Measurements from ENCODE around the gene OAT. TPM values are rescaled to one million over a fixed set of nuclear protein-coding genes. Genes with fewer than 3 reads are reported as not detected.

OAT gene
- total and polyA plus RNA-seq, 4 donors, result 26.2 to 75.3 (median 53.7) TPM

- H3K9ac ChIP-seq (ENCODE audit: insufficient read depth in 1 of 2, low read length in 2 of 2), result no peak overlapping the region
- H3K27me3 ChIP-seq (ENCODE audit: control insufficient read depth in 3 of 3, insufficient read depth in 3 of 3, low read length in 2 of 3), result peaks cover 0 to 6% (median 0%) of the 10 kb centered on the region in 3 donors
- DNase-seq, result no peak
- no peaks in the 10 kb centered on the region for H3K4me1 ChIP-seq (ENCODE audit: control insufficient read depth in 5 of 5, insufficient read depth in 5 of 5, low read length in 5 of 5)
- no peak overlapping the region for H3K27ac ChIP-seq (ENCODE audit: low read depth in 1 of 2, low read length in 1 of 2)
- 82 to 95% methylated on average over 3 of the region's 3 CpGs for WGBS, 2 donors
- ATAC-seq (ENCODE audit: insufficient read depth, low FRiP score), result no peak
- no peaks in the 10 kb centered on the region for H3K36me3 ChIP-seq (ENCODE audit: control insufficient read depth in 4 of 4, insufficient read depth in 4 of 4, low read length in 4 of 4)
- no peak for TF ChIP-seq CTCF (IDR thresholded peaks at IDR 0.05; ENCODE audit: control extremely low read depth, extremely low read depth)
- no peak overlapping the region for H3K4me3 ChIP-seq
- no peaks in the 10 kb centered on the region for H3K9me3 ChIP-seq (ENCODE audit: control insufficient read depth in 4 of 4, insufficient read depth in 3 of 4, low read length in 3 of 4)
Observed at GRCh38 chr10:124433461-124433860, 14.7 kb upstream of the OAT start.

- peaks cover 0 to 3% (median 2%) of the 10 kb centered on the region in 3 donors for H3K27me3 ChIP-seq (ENCODE audit: control insufficient read depth in 3 of 3, insufficient read depth in 3 of 3, low read length in 2 of 3)
- H3K9me3 ChIP-seq (ENCODE audit: control insufficient read depth in 4 of 4, insufficient read depth in 3 of 4, low read length in 3 of 4), result peaks cover 0 to 2% (median 0%) of the 10 kb centered on the region in 4 donors
- no peak for ATAC-seq (ENCODE audit: insufficient read depth, low FRiP score)
- no peak overlapping the region for H3K27ac ChIP-seq (ENCODE audit: low read depth in 1 of 2, low read length in 1 of 2)
- no peak for DNase-seq
- H3K9ac ChIP-seq (ENCODE audit: insufficient read depth in 1 of 2, low read length in 2 of 2), result no peak overlapping the region
- no peaks in the 10 kb centered on the region for H3K36me3 ChIP-seq (ENCODE audit: control insufficient read depth in 4 of 4, insufficient read depth in 4 of 4, low read length in 4 of 4)
- no peak overlapping the region for H3K4me3 ChIP-seq
- WGBS, 2 donors, result 80 to 90% methylated on average over 4 of the region's 4 CpGs
- TF ChIP-seq CTCF (IDR thresholded peaks at IDR 0.05; ENCODE audit: control extremely low read depth, extremely low read depth), result no peak
- H3K4me1 ChIP-seq (ENCODE audit: control insufficient read depth in 5 of 5, insufficient read depth in 5 of 5, low read length in 5 of 5), result peaks cover 0 to 1% (median 0%) of the 10 kb centered on the region in 5 donors
Observed at GRCh38 chr10:124430077-124430476, 11.4 kb upstream of the OAT start.

- Histone ChIP-seq H3K27me3 (ENCODE audit: control insufficient read depth in 3 of 3, insufficient read depth in 3 of 3, low read length in 2 of 3) (peaks cover 0 to 3% (median 2%) of the 10 kb centered on the region in 3 donors), H3K4me1 (ENCODE audit: control insufficient read depth in 5 of 5, insufficient read depth in 5 of 5, low read length in 5 of 5) (peaks cover 0 to 1% (median 0%) of the 10 kb centered on the region in 5 donors), H3K9ac (ENCODE audit: insufficient read depth in 1 of 2, low read length in 2 of 2) (no peak overlapping the region), H3K9me3 (ENCODE audit: control insufficient read depth in 4 of 4, insufficient read depth in 3 of 4, low read length in 3 of 4) (peaks cover 0 to 2% (median 0%) of the 10 kb centered on the region in 4 donors), H3K36me3 (ENCODE audit: control insufficient read depth in 4 of 4, insufficient read depth in 4 of 4, low read length in 4 of 4) (no peaks in the 10 kb centered on the region), H3K4me3 (no peak overlapping the region), H3K27ac (ENCODE audit: low read depth in 1 of 2, low read length in 1 of 2) (no peak overlapping the region)
- no peak for ATAC-seq (ENCODE audit: insufficient read depth, low FRiP score)
- TF ChIP-seq CTCF (IDR thresholded peaks at IDR 0.05; ENCODE audit: control extremely low read depth, extremely low read depth), result no peak
- WGBS, 2 donors, result 66 to 78% methylated on average over 5 of the region's 5 CpGs
- no peak for DNase-seq
Observed at GRCh38 chr10:124429576-124429975, 10.9 kb upstream of the OAT start.

GRCh38 chr10:124428207-124428777, 9.6 kb upstream of the OAT start:
- WGBS, 2 donors, result 48 to 49% methylated on average over 3 of the region's 3 CpGs
- Histone ChIP-seq H3K9ac (ENCODE audit: insufficient read depth in 1 of 2, low read length in 2 of 2) (no peak overlapping the region), H3K36me3 (ENCODE audit: control insufficient read depth in 4 of 4, insufficient read depth in 4 of 4, low read length in 4 of 4) (no peaks in the 10 kb centered on the region), H3K27ac (ENCODE audit: low read depth in 1 of 2, low read length in 1 of 2) (no peak overlapping the region), H3K4me3 (no peak overlapping the region), H3K9me3 (ENCODE audit: control insufficient read depth in 4 of 4, insufficient read depth in 3 of 4, low read length in 3 of 4) (peaks cover 0 to 2% (median 0%) of the 10 kb centered on the region in 4 donors), H3K4me1 (ENCODE audit: control insufficient read depth in 5 of 5, insufficient read depth in 5 of 5, low read length in 5 of 5) (peaks cover 0 to 1% (median 0%) of the 10 kb centered on the region in 5 donors), H3K27me3 (ENCODE audit: control insufficient read depth in 3 of 3, insufficient read depth in 3 of 3, low read length in 2 of 3) (peaks cover 0 to 3% (median 2%) of the 10 kb centered on the region in 3 donors)
- no peak for TF ChIP-seq CTCF (IDR thresholded peaks at IDR 0.05; ENCODE audit: control extremely low read depth, extremely low read depth)
- no peak for DNase-seq
- no peak for ATAC-seq (ENCODE audit: insufficient read depth, low FRiP score)
